HG02642 (cell line): Measurements from ENCODE around the gene CCP110.

Source experiments
- ATAC-seq: cut with Tn5 transposase; IDR thresholded peaks from one replicate; pipeline ENCODE4 v1.9.1; 2021; ENCODE audit warnings: mild to moderate bottlenecking; ENCODE audit not compliant: unreplicated experiment, poor library complexity

CCP110 gene

DNA sequence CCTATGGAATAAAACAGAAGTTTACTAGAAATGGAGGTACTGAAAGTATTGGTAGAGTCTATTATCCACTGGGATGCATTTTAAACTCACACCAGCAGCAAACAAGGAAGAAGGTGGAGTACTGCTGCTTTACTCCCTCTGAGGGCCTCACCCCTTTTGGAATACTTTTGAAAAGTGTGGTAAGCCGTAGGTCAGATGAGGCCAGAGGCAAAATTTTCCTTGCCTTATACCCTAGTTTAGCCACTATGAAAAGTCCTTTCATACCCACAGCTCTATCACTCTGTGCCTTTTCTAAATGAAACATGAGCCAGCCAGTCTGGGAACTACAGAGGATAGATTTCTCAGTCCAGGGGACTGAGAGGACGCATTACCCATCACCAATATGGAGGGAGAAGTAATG, 15.9 kb upstream of the CCP110 start:
- no peak for ATAC-seq

GRCh38 chr16:19512297-19512696, 11.4 kb upstream of the CCP110 start:
- ATAC-seq = no peak

DNA sequence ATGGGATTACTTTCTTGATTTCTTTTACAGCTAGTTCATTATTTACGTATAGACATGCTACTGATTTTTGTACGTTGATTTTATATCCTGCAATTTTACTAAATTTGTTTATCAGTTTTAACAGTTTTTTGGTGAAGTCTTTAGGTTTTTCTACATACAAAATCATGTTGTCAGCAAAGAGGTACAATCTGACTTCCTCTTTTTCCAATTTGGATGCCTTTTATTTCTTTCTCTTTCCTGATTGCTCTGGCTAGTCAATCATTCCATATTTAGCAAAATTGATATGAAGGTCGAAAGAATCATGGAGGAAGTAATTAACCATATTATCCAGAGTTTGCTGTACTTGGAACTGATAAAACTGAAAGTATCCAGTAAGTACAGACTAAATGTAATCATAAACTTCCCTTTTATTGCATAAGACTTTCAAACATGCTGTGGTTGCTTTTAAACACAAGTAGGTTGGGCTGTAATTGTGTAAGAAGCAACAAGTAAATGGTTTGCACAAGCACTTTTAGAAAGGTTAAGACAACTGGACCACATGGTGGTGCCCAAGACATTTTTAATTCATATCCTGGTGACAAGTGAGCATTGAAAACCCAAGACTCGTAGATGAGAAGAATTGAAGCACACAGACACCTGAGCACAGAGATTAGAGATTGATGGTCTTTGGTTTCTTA, 10.2 kb upstream of the CCP110 start:
- no peak for ATAC-seq

GRCh38 chr16:19515757-19516156, 8.0 kb upstream of the CCP110 start:
- no peak for ATAC-seq

- no peak for ATAC-seq
Measured at GRCh38 chr16:19517424-19518089, 6.2 kb upstream of the CCP110 start.

DNA sequence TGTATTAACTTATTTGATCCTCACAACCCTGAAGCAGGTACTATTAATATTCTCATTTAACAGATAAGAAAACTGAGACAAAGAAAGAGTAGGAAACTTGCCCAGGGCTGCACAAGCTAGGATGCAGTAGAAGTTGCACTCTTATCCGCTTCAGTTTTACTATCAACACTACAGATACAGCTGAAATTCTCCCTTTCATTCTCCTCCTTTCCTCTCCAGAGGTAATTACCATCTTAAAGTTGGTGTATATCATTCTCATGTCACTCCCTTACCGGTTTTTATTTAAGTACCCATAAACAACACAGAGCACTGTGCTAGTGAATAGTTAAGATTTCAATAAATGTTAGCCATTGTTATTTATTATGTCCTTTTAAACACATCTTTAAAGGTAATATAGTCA, 5.4 kb upstream of the CCP110 start:
- ATAC-seq = no peak

- no peak for ATAC-seq
Measured at GRCh38 chr16:19520861-19521331, 2.8 kb upstream of the CCP110 start.

- peak; percentile 83 for ATAC-seq
Measured at GRCh38 chr16:19521471-19522396, 2.0 kb upstream of the CCP110 start, which contains the start of gene GDE1. Gene GDE1, minus strand, starts transcription at chr16:19522098. Its CDS starts 134 bp downstream, at chr16:19521964.

- no peak for ATAC-seq
Measured at GRCh38 chr16:19522397-19522732, 1.4 kb upstream of the CCP110 start.

- ATAC-seq = no peak
Measured at GRCh38 chr16:19522760-19523159, 982 bp upstream of the CCP110 start.

DNA sequence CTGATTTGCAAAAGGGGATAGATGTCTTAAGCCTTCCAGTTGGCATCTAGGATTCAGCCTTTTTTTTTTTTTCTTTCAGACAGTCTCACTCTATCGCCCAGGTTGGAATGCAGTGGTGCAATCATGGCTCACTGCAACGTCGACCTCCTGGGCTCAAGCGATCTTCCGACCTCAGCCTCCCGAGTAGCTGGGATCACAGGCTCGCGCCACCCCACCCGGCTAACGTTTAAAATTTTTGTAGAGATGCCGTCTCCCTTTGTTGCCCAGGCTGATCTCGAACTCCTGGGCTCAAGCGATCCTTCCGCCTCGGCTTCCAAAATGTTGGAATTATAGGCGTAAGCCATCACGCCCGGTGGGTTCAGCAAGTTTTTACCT, 571 bp upstream of the CCP110 start:
- no peak for ATAC-seq

GRCh38 chr16:19524356-19524615, 544 bp downstream of the CCP110 start:
- no peak for ATAC-seq

GRCh38 chr16:19524616-19525384, 1.1 kb downstream of the CCP110 start:
- ATAC-seq = no peak

- no peak for ATAC-seq
Measured at GRCh38 chr16:19525385-19525723, 1.6 kb downstream of the CCP110 start.

DNA sequence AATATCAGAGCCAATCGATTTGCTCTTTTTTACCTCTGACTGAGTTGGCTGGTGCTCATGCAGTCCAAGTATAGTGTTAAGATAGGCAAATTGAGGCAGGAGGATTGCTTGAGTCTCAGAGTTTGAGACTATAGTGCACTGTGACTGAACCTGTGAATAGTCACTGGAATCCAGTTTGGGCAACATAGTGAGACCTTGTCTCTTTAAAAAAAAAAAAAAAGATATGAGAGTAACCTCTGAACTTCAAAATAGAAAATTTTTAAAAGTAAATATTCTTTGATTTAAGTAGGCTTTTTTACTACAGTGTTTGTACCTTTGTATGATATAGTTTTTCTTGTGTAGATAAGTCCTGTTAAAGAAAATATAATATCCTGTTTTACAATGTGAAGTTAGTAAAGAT, 3.4 kb downstream of the CCP110 start:
- ATAC-seq = no peak

DNA sequence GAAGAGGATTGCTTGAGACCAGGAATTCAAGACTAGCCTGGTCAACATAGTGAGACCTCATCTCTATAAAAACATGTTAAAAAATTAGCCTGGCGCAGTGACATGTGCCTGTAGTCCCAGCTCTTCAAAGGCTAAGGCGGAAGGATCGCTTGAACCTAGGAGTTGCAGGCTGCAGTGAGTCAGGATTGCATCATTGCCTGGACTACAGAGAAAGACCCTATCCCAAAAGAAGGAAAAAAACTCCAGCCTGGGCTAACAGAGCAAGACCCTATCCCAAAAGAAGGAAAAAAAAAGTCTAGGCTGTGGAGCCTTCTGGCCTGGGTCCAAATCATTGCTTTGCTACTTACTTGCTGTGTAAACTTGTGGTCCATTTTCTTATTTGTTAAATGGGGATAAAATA, 4.9 kb downstream of the CCP110 start:
- ATAC-seq = no peak

DNA sequence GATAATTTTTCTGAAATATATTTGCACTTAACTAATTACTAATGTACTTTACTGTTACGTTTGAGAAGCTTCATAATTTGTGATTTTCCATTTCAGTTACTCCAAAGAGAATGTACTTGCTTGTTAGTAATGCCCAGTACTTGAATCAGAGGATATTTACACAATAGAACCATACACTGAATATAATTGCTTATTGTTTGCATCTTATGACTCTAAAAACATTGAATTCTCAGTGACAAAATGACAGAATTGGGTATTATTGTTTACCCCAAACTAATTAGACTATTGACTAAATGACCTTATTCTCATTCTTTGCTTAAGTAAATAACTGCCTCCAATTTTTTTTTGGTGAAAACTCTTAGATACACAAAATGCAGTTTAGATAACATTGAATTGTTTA, 8.9 kb downstream of the CCP110 start:
- ATAC-seq = no peak

GRCh38 chr16:19540241-19540970, 16.7 kb downstream of the CCP110 start:
- ATAC-seq = no peak

- no peak for ATAC-seq
Measured at GRCh38 chr16:19542138-19542821, 18.5 kb downstream of the CCP110 start.
